GM12874 (cell line): ENCODE results near the gene UBR1.

Source experiments
- TF ChIP-seq, protein P1 (sequence below): IDR thresholded peaks from 2 replicates; pipeline ENCODE4 v1.5.1; 2011; ENCODE audit warnings: low read depth, mild to moderate bottlenecking, control low read depth, low read length, moderate library complexity; ENCODE audit not compliant: insufficient read depth

Gene UBR1

DNA sequence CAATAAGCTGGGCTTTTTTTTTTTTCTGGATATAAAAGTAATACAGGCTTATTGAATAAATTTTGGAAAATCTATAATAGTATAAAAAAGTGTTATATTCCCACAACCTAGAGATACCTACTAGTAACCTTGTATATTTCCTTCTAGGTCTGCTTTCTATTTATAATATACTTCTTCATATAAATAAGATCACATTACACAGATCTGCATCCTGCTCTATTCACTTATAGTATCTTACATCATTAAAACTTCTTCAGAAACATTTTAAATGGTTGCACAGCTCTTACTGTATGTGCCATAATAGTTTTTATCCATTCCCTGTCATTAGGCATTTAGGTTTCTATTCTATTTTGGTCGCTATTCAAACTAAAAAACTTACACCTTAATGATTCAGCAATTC is 98.3 kb downstream of the UBR1 start:
- TF ChIP-seq, protein P1, sequence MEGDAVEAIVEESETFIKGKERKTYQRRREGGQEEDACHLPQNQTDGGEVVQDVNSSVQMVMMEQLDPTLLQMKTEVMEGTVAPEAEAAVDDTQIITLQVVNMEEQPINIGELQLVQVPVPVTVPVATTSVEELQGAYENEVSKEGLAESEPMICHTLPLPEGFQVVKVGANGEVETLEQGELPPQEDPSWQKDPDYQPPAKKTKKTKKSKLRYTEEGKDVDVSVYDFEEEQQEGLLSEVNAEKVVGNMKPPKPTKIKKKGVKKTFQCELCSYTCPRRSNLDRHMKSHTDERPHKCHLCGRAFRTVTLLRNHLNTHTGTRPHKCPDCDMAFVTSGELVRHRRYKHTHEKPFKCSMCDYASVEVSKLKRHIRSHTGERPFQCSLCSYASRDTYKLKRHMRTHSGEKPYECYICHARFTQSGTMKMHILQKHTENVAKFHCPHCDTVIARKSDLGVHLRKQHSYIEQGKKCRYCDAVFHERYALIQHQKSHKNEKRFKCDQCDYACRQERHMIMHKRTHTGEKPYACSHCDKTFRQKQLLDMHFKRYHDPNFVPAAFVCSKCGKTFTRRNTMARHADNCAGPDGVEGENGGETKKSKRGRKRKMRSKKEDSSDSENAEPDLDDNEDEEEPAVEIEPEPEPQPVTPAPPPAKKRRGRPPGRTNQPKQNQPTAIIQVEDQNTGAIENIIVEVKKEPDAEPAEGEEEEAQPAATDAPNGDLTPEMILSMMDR: no peak

DNA sequence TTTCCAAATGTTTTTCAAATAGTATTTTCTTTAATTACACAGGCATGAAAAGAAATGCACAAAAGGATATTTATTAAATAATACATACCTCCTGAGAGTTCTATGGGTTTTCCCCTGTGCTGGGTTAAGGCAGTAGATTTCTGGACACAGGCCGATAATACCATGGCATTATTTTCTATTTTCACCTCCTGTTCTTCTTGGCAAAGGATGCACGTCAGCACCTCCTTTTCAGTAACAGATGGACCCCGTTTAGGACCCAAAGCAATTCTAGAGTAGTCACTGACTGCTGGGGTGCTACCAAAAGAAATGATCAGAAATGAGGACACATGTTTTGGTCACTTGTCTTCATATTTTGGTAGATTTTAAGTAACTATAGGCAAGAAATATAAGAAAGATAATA is 98.8 kb downstream of the UBR1 start:
- TF ChIP-seq, protein P1: no peak

DNA sequence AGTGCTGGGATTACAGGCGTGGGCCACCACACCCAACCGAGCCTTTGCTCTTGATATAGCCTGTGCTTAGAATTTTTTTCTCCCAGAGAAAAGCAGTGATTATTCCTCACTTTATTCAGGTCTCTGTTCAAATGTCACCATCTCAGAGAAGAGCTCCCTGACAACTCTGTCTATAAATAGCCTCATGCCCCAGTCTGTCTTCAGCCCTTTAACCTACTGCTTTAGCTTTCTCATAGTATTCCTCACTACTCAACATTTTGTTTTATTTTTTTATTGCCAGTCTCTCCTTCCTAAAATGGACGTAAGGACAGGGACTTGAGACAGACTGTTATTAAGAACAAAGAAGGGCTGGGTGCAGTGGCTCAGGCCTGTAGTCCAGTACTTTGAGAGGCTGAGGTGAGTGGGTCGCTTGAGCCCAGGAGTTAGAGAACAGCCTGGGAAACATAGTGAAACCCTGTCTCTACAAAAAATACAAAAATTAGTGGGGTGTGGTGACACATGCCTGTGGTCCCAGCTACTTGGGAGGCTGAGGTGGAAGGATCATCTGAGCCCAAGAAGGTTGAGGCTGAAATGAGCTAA is 106.5 kb downstream of the UBR1 start:
- TF ChIP-seq, protein P1: no peak

DNA sequence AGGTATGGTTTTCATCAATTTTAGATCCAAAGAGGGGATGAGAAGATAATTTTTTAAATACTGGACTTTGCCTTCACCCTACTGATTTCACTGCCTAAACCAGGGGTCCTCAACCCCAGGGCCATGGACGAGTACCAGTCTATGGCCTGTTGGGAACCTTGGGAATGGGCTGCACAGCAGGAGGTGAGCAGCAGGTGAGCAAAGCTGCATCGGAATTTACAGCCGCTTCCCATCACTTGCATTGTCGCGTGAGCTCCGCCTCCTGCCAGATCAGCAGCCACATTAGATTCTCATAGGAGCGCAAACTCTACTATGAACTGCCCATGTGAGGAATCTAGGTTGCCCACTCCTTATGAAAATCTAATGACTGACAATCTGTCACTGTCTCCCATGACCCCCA is 109.0 kb downstream of the UBR1 start:
- TF ChIP-seq, protein P1: no peak

DNA sequence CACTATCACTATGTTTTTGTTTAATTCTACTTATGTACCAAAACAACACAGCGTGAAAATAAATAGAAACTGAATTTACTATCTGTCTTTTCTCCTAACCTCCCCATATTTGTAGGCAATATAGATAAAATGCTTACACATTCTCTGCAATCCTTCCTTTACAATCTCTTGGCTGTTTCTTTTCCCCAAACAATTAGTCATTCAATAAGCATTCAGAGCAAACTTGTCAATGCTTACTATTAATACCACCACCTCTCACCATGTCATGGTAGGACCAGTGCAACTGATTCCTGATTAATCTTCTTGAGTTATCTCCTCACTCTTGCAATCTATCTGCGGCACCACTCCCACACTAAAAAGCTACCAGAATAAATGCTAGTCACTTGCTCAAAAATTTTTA is 111.3 kb downstream of the UBR1 start:
- TF ChIP-seq, protein P1: no peak

DNA sequence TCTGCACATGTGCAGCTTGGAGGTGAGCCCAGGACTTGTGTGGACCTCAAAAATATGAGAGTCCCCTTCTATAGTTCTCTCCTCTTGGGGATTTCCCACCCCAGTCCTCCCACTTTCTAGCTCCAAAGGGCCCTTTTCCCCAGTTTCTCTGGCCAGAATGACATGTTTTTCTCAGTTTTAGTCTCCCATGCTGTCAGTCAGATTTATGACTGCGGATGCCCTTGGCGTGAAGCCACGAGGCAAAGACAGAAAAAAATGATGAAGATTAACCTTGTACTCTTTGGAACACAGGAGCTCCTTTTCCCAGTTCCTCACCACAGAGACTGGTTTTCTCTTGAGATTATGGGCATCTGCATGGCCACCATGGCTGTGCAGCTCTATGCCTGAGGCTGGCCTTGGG is 113.2 kb downstream of the UBR1 start:
- TF ChIP-seq, protein P1: no peak

DNA sequence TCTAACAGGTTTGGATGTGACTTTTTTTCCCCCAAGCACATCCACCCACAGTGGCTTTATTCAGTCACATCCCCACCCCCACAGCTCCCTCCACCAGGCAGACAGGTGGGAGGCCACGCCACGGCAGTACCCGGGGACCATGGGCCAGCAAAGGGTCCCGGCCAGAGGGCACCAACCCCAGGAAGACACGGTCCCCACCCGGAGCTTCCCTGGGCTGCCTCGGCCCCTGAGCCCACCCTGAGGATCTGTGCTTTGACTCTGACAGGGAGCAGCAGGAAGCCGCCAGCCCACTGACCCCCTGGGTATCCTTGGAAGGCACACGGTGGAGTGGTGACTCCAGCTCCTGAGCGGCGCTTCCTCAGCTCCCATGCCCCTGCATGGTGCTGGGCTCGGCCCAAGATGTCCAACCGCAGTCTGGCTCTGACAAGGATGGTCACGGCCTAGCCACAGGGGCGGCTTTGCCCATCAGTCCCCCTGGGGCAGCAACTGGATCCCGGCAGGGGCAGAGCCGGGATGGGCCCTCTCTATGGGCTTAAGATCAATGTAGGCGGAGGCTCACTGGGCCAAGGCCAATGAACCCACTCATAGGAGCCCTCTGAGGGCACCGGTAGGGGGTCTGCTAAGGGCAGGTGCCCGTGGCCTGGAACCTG is 119.0 kb downstream of the UBR1 start:
- TF ChIP-seq, protein P1: no peak
